Myocyte (in vitro differentiated cells): Measurements from ENCODE around the gene PCSK7. TPM values are rescaled to one million over a fixed set of nuclear protein-coding genes. Genes with fewer than 3 reads are reported as not detected.
"Not testable (repeated sequence)": the region's sequence is repeated elsewhere in the genome, so short reads cannot be mapped to it uniquely, and the experiment has no call there.

Experiments used
- DNase-seq: peaks from one replicate; pipeline ENCODE4 v3.0.0-alpha.2; 2012; ENCODE audit warnings: low read depth
- total RNA-seq: library from RNA; depleted of rRNA; stranded (reverse); fragments of >200 nt; gene quantifications from 2 replicates; pipeline ENCODE4 v1.2.3, GENCODE V29; 2014

Gene PCSK7
- total RNA-seq, 1 donor from 2014 or later = 42.3 TPM

DNA sequence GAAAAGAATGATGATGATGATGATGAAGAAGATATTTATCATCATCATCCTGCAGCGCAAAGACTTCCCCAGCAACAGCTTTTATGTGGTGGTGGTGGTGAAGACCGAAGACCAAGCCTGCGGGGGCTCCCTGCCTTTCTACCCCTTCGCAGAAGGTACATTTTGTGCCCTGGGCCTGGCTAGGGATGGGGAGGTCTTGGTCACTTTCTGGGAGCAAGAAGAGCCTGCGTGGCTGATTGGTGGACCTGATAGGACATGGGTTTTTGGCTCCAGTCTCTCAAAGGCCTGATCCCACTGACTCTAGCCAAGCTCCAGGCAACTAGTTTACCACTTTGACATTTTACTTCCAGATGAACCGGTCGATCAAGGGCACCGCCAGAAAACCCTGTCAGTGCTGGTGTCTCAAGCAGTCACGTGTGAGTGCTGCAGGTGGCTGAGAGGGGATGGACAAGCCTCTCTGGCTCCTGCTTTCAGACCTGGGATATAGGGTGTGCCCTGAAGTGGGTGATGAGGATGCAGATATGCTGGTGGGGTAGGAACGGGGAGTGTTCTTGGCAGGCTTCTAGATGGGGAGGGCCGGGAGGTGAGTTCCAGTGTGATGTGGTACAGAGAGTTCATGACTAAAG lies 48.0 kb downstream of the PCSK7 start:
- no peak for DNase-seq

DNA sequence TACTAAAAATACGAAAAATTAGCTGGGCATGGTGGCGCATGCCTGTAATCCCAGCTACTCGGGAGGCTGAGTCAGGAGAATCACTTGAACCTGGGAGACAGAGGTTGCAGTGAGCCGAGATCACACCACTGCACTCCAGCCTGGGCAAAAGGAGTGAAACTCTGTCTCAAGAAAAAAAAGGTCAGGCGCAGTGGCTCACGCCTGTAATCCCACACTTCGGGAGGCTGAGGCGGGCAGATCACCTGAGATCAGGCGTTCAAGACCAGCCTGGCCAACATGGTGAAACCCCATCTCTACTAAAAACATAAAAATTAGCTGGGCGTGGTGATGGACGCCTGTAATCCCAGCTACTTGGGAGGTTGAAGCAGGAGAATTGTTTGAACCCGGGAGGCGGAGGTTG lies 48.7 kb downstream of the PCSK7 start:
- DNase-seq = not testable (repeated sequence)

GRCh38 chr11:117182551-117182935 lies 49.3 kb downstream of the PCSK7 start:
- no peak for DNase-seq

- DNase-seq = no peak
Observed at GRCh38 chr11:117181586-117182550, 50.0 kb downstream of the PCSK7 start.

DNA sequence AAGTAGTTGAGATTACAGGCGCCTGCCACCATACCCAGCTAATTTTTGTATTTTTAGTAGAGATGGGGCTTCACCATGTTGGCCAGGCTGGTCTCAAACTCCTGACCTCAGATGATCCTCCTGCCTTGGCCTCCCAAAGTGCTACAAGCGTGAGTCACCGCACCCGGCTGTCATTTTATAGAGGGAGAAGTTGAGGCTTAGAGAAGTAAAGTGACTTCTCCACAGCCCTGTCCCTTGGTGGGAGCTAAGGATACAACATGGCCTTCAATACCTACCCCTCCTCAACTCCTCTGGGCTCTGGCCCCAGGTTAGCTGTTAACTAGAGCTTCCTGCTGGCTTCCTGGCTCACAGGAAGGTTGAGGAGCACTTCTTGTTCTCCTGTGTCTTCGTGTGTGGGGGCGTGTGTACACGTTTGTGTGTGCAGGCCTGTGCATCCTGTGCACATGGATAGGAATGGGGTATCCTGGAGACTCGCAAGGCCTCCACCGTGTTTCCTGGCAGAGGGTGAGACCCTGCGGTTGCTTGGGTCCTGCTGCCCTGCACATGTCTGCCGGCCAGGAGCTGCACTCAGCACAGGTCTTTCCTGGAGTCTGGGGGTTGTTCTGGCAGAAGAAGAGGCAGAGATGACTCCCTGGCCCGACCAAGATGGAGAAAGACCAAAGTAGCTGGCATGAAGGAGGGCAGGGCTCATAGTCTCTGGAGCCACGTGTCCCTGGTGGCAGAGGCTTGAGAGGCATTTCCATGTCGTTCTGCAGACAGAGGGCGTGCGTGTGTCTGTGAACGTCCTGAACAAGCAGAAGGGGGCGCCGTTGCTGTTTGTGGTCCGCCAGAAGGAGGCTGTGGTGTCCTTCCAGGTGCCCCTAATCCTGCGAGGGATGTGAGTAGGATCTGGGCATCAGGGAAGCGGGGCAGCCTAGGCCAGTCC lies 51.0 kb downstream of the PCSK7 start:
- peak; percentile 73 for DNase-seq

DNA sequence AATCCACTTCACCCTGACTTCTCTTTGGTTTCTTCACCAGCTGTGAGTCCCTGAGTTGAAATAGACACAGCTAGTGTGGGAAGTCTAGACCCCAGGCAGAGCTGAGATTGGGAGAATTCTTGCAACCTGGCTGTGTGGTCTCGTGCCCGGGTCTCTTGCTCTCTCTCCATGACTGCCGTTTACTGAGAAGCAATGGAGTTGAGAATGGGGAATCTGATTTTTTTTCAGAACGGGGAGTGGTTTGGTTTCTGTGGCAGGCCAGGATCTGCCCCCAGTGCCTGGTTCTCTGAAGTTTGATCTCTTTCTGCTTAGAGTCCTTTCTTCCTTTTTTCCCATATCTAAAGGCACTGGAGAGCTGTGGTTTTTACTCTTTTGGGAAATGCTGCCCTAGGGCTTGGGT lies 51.9 kb downstream of the PCSK7 start:
- no peak for DNase-seq

DNA sequence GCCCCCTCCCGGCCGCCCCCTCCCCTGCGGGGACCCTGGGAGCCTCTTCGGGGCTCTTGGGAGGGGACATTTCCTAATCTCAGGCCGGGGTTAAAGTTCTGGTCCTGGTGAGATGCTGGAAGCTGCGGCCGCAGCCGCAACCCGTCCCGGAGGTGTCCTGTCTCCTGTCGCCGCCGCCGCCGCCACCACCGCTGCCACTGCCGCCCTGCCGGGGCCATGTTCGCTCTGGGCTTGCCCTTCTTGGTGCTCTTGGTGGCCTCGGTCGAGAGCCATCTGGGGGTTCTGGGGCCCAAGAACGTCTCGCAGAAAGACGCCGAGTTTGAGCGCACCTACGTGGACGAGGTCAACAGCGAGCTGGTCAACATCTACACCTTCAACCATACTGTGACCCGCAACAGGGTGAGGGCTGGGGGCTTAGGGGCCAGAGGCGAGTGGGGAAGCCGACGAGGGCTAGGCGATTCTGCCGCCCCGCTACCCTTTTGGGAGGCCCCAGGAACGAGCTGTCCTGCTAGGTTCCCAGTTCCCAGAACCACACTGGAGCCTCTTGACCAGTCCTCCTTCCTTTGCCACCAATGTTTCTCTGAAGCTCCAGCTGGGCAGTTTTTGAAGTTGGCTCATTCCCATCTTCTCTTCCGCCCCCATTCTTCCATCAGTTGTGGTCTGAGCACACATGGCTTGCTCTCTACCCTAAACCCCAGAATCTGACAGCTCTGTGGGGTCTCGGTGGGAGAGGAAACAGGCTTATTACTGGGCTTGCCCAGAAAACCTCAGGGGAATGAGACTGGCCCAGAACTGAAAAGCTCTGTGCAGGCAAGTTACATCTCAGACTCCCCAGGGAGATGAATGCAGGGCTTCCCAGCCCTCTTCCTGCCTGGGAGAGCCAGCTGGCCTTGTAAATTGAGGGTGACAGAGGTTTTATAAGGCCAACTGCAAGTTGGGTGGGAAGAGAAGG lies 52.5 kb downstream of the PCSK7 start:
- DNase-seq = peak; percentile 77

- peak; percentile 95 for DNase-seq
Observed at GRCh38 chr11:117178210-117179034, 53.5 kb downstream of the PCSK7 start, which contains the start of gene SIDT2. Gene SIDT2 (plus strand): TSS chr11:117178743. CDS start chr11:117179264, 521 bp downstream.

- DNase-seq = no peak
Observed at GRCh38 chr11:117177534-117178209, 54.2 kb downstream of the PCSK7 start.

DNA sequence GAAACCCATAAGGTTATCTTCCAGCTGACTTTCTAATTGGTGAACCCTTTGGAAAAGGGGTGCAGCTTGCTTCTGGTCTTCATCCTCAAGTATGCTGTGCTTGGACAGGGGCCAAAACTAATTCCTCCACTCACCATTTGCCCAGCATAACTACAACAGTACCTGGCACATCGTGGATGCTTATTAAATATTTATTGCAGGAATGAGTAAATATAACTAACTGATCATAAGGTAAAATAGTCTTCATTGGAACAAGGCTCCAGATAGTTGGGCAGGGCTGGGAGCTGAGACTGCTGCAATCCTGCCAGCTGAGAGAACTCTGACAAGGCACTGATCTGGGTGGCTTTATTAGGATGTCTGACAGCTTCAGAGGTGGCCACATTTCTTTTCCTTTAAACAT lies 55.7 kb downstream of the PCSK7 start:
- no peak for DNase-seq

DNA sequence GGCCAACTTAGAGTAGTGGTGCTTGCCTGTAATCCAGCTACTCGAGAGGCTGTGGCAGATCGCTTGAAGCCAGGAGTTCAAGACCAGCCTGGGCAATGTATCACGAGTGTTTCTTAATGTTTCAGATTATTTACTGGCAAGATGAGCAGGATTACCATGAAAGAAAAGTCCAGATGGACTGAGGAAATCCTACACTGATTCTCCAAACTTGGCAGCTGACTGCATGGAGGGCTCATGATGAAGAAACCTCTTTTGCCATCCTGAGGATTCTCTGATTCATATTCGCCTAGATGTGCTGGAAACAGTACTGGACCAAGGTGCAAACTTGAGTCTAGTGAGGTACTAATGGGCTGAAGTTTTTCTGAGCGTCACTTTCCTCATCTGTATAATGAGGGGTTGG lies 56.1 kb downstream of the PCSK7 start:
- no peak for DNase-seq

DNA sequence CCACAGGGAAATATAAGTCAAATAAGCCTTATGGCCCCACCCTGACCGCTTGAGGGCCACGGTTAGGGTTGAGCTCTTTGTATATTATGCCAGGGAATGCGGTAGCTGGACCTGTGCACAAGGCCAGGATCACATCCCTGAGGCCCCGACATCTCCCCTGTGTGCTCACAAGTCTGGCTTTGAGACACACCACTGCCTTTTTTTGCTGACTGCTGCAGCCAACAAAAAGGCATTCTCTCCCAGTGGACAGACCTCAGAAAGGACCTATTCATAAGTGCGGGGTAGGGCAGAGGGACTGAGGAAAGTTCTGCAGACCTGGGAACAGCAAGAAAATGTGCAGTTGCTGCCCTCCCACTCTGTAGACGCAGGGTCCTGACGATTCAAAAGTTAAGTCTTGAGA lies 56.8 kb downstream of the PCSK7 start:
- DNase-seq = no peak

DNA sequence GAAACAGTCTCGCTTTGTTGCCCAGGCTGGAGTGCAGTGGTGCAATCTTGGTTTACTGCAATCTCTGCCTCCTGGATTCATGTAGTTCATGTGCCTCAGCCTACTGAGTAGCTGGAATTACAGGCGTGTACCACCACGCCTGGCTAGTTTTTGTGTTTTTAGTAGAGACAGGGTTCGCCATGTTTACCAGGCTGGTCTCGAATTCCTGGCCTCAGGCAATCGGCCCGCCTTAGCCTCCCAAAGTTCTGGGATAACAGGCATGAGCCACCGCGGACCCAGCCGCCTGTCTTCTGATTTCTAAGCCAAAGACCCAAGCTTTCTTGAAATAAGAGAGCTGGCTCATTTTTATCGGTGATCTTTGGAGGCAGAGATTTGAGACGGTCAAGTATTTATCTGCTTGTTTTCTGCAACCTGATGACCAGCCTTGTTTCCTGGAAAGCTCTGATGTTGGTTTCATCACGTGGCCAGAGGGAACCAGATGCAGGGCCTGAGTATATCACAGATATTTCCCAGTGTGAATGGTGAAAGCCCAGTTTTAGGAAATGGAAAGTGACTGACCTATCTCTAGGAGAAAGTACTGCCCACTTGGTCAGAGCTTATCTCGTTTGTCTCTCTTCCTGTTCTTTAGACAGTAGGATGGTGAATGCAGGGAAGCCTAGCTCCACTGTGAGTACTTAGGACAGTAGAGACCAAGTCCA lies 59.0 kb downstream of the PCSK7 start:
- DNase-seq = no peak

GRCh38 chr11:117171404-117172061 lies 60.3 kb downstream of the PCSK7 start:
- DNase-seq = peak; percentile 58

- no peak for DNase-seq
Observed at GRCh38 chr11:117171007-117171403, 60.9 kb downstream of the PCSK7 start.

GRCh38 chr11:117170210-117170609 lies 61.7 kb downstream of the PCSK7 start:
- DNase-seq = no peak

- DNase-seq = no peak
Observed at GRCh38 chr11:117169736-117170135, 62.1 kb downstream of the PCSK7 start.

GRCh38 chr11:117166491-117166890 lies 65.4 kb downstream of the PCSK7 start:
- no peak for DNase-seq
